ENCODE measurements around the gene ATAD1. TPM values are rescaled to one million over a fixed set of nuclear protein-coding genes. Genes with fewer than 3 reads are reported as not detected.

The ATAD1 gene
- total and polyA plus RNA-seq, 2 of the 4 experiments (the other 2 are of a cell fraction), result 12.7 to 21.9 TPM

DNA sequence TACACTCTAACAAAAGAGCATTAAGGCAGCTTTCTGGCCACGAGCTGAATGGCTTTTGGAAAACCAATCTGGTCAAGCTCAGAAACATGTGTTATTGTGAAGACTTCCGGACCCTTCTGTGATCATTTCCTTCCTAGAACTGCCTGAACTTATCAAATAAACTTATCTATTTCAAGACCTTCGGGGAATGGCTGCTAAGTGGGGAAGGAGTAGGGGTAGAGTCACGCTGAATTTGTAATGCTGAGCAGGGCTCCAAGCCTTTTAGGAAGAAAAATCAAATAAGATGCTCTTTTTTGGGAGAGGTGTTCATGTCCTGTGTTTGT, 101.7 kb downstream of the ATAD1 start:
- in situ Hi-C loops (cut with MboI; ENCODE audit: low sequenced_read_pairs), result no loop called here
- Histone ChIP-seq H4K8ac (ENCODE audit: low read depth in 2 of 2, low read length in 2 of 2) (no peak overlapping the region), H3K27ac (ENCODE audit: insufficient read depth, low read length) (no peak overlapping the region), H3K4me2 (ENCODE audit: low read depth, low read length) (no peak overlapping the region), H2AK5ac (ENCODE audit: low read depth, low read length) (no peak overlapping the region), H2BK15ac (ENCODE audit: low read depth, low read length) (no peak overlapping the region), H3K36me3 (ENCODE audit: control insufficient read depth, insufficient read depth, low read length) (peaks cover 24% of the 10 kb centered on the region), H3K4ac (ENCODE audit: low read depth, low read length) (no peak overlapping the region), H3K18ac (ENCODE audit: low read depth, low read length) (no peak overlapping the region), H2BK120ac (ENCODE audit: low read depth, low read length) (no peak overlapping the region), H3K4me1 (ENCODE audit: control insufficient read depth, insufficient read depth, low read length) (peaks cover 2% of the 10 kb centered on the region; the same call in 1 of the 2 replicates), H4K91ac (ENCODE audit: insufficient read depth, low read depth, low read length) (no peak overlapping the region), H2BK5ac (ENCODE audit: low read depth, low read length, poor library complexity, severe bottlenecking) (no peak overlapping the region), H3K9me1 (ENCODE audit: insufficient read depth, low read length) (peaks cover 2% of the 10 kb centered on the region; the same call in 1 of the 2 replicates), H2AK9ac (replicated peaks; ENCODE audit: low read depth, low read length, poor library complexity) (no peak overlapping the region), H3K23ac (ENCODE audit: low read depth, low read length) (no peak overlapping the region), H3K79me1 (ENCODE audit: low read depth in 1 of 2, low read length in 2 of 2) (0 out of 4 replicates have a peak, but pooled peaks cover 0 to 2% of the 10 kb centered on the region in 2 experiments), H3K4me3 (ENCODE audit: insufficient read depth, low read depth, low read length) (no peak overlapping the region), H3K27me3 (ENCODE audit: control insufficient read depth, insufficient read depth, low read length) (no peaks in the 10 kb centered on the region), H2BK20ac (ENCODE audit: low read depth, low read length) (no peak overlapping the region), H3K9me3 (ENCODE audit: control insufficient read depth, insufficient read depth, low read length) (no peaks in the 10 kb centered on the region), H3K9ac (ENCODE audit: low read depth, low read length) (no peak overlapping the region), H3K14ac (replicated peaks; ENCODE audit: low read depth, low read length) (no peak overlapping the region), H2AFZ (replicated peaks; ENCODE audit: low read length, poor library complexity) (no peak overlapping the region), H4K20me1 (ENCODE audit: insufficient read depth, low read length) (no peaks in the 10 kb centered on the region), H3K56ac (ENCODE audit: extremely low read depth, insufficient read depth, low read length) (no peak overlapping the region), H4K5ac (ENCODE audit: low read depth, low read length) (no peak overlapping the region)
- WGBS, 2 experiments (ENCODE audit: extremely low coverage in 2 of 2, insufficient read length in 1 of 2), result no CpG with 5 or more reads among the region's 4 CpGs
- ATAC-seq (ENCODE audit: low read depth) (no peak), DNase-seq (no peak)
- ChIA-PET POLR2A (ENCODE audit: unreplicated experiment) (no interaction called here), CTCF (interaction anchor here (0.7 kb wide), 1 partner anchor 71 kb away, joined by 3 read pairs; no protein-coding TSS in a partner anchor)
- intact Hi-C loops (cut with micrococcal nuclease), result no loop called here
- TF ChIP-seq USF2 (IDR thresholded peaks at IDR 0.05; ENCODE audit: low read depth, low read length) (no peak), MAZ (IDR thresholded peaks at IDR 0.05; ENCODE audit: borderline replicate concordance, low read depth, low read length) (no peak), NFE2L2 (IDR thresholded peaks at IDR 0.05; ENCODE audit: low read depth, low read length) (no peak), RFX5 (IDR thresholded peaks at IDR 0.05; ENCODE audit: low read depth, low read length) (no peak), RAD21 (IDR thresholded peaks at IDR 0.05; ENCODE audit: low read length) (no peak), CEBPB (IDR thresholded peaks at IDR 0.05; ENCODE audit: low read depth, low read length) (no peak), CHD1 (IDR thresholded peaks at IDR 0.05; ENCODE audit: low read depth, low read length) (no peak), ELK1 (IDR thresholded peaks at IDR 0.05; ENCODE audit: borderline replicate concordance, low read depth, low read length) (no peak)
- TF ChIP-seq, protein P1, sequence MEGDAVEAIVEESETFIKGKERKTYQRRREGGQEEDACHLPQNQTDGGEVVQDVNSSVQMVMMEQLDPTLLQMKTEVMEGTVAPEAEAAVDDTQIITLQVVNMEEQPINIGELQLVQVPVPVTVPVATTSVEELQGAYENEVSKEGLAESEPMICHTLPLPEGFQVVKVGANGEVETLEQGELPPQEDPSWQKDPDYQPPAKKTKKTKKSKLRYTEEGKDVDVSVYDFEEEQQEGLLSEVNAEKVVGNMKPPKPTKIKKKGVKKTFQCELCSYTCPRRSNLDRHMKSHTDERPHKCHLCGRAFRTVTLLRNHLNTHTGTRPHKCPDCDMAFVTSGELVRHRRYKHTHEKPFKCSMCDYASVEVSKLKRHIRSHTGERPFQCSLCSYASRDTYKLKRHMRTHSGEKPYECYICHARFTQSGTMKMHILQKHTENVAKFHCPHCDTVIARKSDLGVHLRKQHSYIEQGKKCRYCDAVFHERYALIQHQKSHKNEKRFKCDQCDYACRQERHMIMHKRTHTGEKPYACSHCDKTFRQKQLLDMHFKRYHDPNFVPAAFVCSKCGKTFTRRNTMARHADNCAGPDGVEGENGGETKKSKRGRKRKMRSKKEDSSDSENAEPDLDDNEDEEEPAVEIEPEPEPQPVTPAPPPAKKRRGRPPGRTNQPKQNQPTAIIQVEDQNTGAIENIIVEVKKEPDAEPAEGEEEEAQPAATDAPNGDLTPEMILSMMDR (conservative IDR thresholded peaks at IDR 0.05; ENCODE audit: low read depth, low read length), result no peak
- dilution Hi-C loops (cut with HindIII; ENCODE audit: low sequenced_read_pairs, unreplicated experiment), result no loop called here
- no TSS peak for BruUV-seq (replicated peaks)

Data from IMR-90 (cell line).